Measurements from ENCODE around the gene NIPAL3. TPM values are rescaled to one million over a fixed set of nuclear protein-coding genes. Genes with fewer than 3 reads are reported as not detected.

Gene NIPAL3
- total RNA-seq, 4 donors from 2014 or later, result 18.3 to 31.1 (median 26.6) TPM

- TF ChIP-seq POLR2AphosphoS5 (IDR thresholded peaks at IDR 0.05), result no peak
- TF ChIP-seq POLR2A (IDR thresholded peaks at IDR 0.05; ENCODE audit: low read depth), result no peak
- TF ChIP-seq EP300 (IDR thresholded peaks at IDR 0.05), result no peak
- no peak for TF ChIP-seq CTCF (IDR thresholded peaks at IDR 0.05)
- intact Hi-C loops (cut with DNase I), result no loop called here
- no peaks in the 10 kb centered on the region for H3K4me1 ChIP-seq
- H3K27ac ChIP-seq (replicated peaks in 1 of 4), result no peak overlapping the region
- H3K27me3 ChIP-seq, result peaks cover 0 to 52% (median 0%) of the 10 kb centered on the region in 4 donors
- no peaks in the 10 kb centered on the region for H3K9me3 ChIP-seq
- DNase-seq (ENCODE audit: extremely low spot score), result no peak
- H3K36me3 ChIP-seq, result no peaks in the 10 kb centered on the region
- no peak overlapping the region for H3K4me3 ChIP-seq
- WGBS, result 94% methylated on average over 3 of the region's 3 CpGs
These were observed 78.2 kb downstream of the NIPAL3 start for GRCh38 chr1:24493785-24494184.

- WGBS, result 94% methylated on average over 12 of the region's 12 CpGs
- no peak for TF ChIP-seq POLR2AphosphoS5 (IDR thresholded peaks at IDR 0.05)
- no peak for TF ChIP-seq POLR2A (IDR thresholded peaks at IDR 0.05; ENCODE audit: low read depth)
- no peak for TF ChIP-seq EP300 (IDR thresholded peaks at IDR 0.05)
- TF ChIP-seq CTCF (IDR thresholded peaks at IDR 0.05), result no peak
These were observed 83.0 kb downstream of the NIPAL3 start for GRCh38 chr1:24498589-24498988.

GRCh38 chr1:24500448-24501048, 84.9 kb downstream of the NIPAL3 start:
- no peak for DNase-seq (ENCODE audit: extremely low spot score)
- H3K4me1 ChIP-seq, result peaks cover 0 to 25% (median 18%) of the 10 kb centered on the region in 4 donors
- TF ChIP-seq CTCF (IDR thresholded peaks at IDR 0.05), result no peak
- TF ChIP-seq POLR2A (IDR thresholded peaks at IDR 0.05; ENCODE audit: low read depth), result no peak
- TF ChIP-seq EP300 (IDR thresholded peaks at IDR 0.05), result no peak
- no peak for TF ChIP-seq POLR2AphosphoS5 (IDR thresholded peaks at IDR 0.05)
- no peak overlapping the region for H3K27ac ChIP-seq (replicated peaks in 1 of 4)
- no peaks in the 10 kb centered on the region for H3K9me3 ChIP-seq
- intact Hi-C loops (cut with DNase I), result loop anchor here (10.0 kb wide), 2 partner anchors 86 to 134 kb away; partner anchors contain the start of genes NIPAL3 and STPG1
- no peaks in the 10 kb centered on the region for H3K36me3 ChIP-seq
- H3K4me3 ChIP-seq, result no peak overlapping the region
- WGBS, result 79% methylated on average over 5 of the region's 5 CpGs
- peaks cover 0 to 11% (median 0%) of the 10 kb centered on the region in 4 donors for H3K27me3 ChIP-seq

More at GRCh38 chr1:24498589-24498988, 83.0 kb downstream of the NIPAL3 start:
- H3K27ac ChIP-seq (replicated peaks in 1 of 4), result no peak overlapping the region
- peaks cover 0 to 18% (median 12%) of the 10 kb centered on the region in 4 donors for H3K4me1 ChIP-seq
- intact Hi-C loops (cut with DNase I), result no loop called here
- no peaks in the 10 kb centered on the region for H3K36me3 ChIP-seq
- DNase-seq (ENCODE audit: extremely low spot score), result no peak
- H3K27me3 ChIP-seq, result peaks cover 0 to 22% (median 0%) of the 10 kb centered on the region in 4 donors
- H3K4me3 ChIP-seq, result no peak overlapping the region
- H3K9me3 ChIP-seq, result no peaks in the 10 kb centered on the region

- WGBS, result 69% methylated on average over 16 of the region's 16 CpGs
- no peak for TF ChIP-seq POLR2A (IDR thresholded peaks at IDR 0.05; ENCODE audit: low read depth)
- no peak for TF ChIP-seq CTCF (IDR thresholded peaks at IDR 0.05)
- no peak for TF ChIP-seq EP300 (IDR thresholded peaks at IDR 0.05)
- no peak for TF ChIP-seq POLR2AphosphoS5 (IDR thresholded peaks at IDR 0.05)
- intact Hi-C loops (cut with DNase I), result loop anchor here (10.0 kb wide), 2 partner anchors 87 to 133 kb away; partner anchors contain the start of genes NIPAL3 and STPG1
- no peak for DNase-seq (ENCODE audit: extremely low spot score)
- H3K9me3 ChIP-seq, result no peaks in the 10 kb centered on the region
- H3K36me3 ChIP-seq, result no peaks in the 10 kb centered on the region
- peak overlapping the region; percentile 78 to 87 (median 82) for H3K27ac ChIP-seq (replicated peaks in 1 of 4)
- H3K27me3 ChIP-seq, result peaks cover 0 to under 1% (median 0%) of the 10 kb centered on the region in 4 donors
- H3K4me1 ChIP-seq, result peaks cover 0 to 25% (median 18%) of the 10 kb centered on the region in 4 donors
- peak overlapping the region; percentile 62 to 91 (median 78) for H3K4me3 ChIP-seq
These were observed 85.9 kb downstream of the NIPAL3 start for GRCh38 chr1:24501371-24502064.

Data from esophagus muscularis mucosa (tissue), 4 donors.